Measurements from ENCODE around the gene TBC1D14. TPM values are rescaled to one million over a fixed set of nuclear protein-coding genes. Genes with fewer than 3 reads are reported as not detected.

The TBC1D14 gene
- total and polyA plus RNA-seq, 2 of the 4 experiments (the other 2 are of a cell fraction) = 31.7 to 40.7 TPM

GRCh38 chr4:7015383-7016035, 105.9 kb downstream of the TBC1D14 start:
- no peak for ATAC-seq (ENCODE audit: low read depth)
- no peak overlapping the region for H2BK20ac ChIP-seq (ENCODE audit: low read depth, low read length)
- H3K36me3 ChIP-seq (ENCODE audit: control insufficient read depth, insufficient read depth, low read length) = peaks cover 52% of the 10 kb centered on the region
- no peaks in the 10 kb centered on the region for H4K20me1 ChIP-seq (ENCODE audit: insufficient read depth, low read length)
- intact Hi-C loops (cut with micrococcal nuclease) (no loop called here), dilution Hi-C loops (cut with HindIII; ENCODE audit: low sequenced_read_pairs, unreplicated experiment) (no loop called here), in situ Hi-C loops (cut with MboI; ENCODE audit: low sequenced_read_pairs) (no loop called here)
- no peak overlapping the region for H4K5ac ChIP-seq (ENCODE audit: low read depth, low read length)
- H2BK5ac ChIP-seq (ENCODE audit: low read depth, low read length, poor library complexity, severe bottlenecking) = no peak overlapping the region
- H3K27me3 ChIP-seq (ENCODE audit: control insufficient read depth, insufficient read depth, low read length) = no peaks in the 10 kb centered on the region
- ChIA-PET CTCF (no interaction called here), POLR2A (ENCODE audit: unreplicated experiment) (no interaction called here)
- no peak overlapping the region for H3K4me2 ChIP-seq (ENCODE audit: low read depth, low read length)
- no peak for DNase-seq
- H2AK9ac ChIP-seq (replicated peaks; ENCODE audit: low read depth, low read length, poor library complexity) = no peak overlapping the region
- peaks cover 15% of the 10 kb centered on the region for H3K9me1 ChIP-seq (ENCODE audit: insufficient read depth, low read length)
- no peak overlapping the region for H3K4me3 ChIP-seq (ENCODE audit: insufficient read depth, low read depth, low read length)
- H3K14ac ChIP-seq (replicated peaks; ENCODE audit: low read depth, low read length) = no peak overlapping the region
- no peak overlapping the region for H3K23ac ChIP-seq (ENCODE audit: low read depth, low read length)
- H2BK15ac ChIP-seq (ENCODE audit: low read depth, low read length) = no peak overlapping the region
- no peak overlapping the region for H3K18ac ChIP-seq (ENCODE audit: low read depth, low read length)
- H4K91ac ChIP-seq (ENCODE audit: insufficient read depth, low read depth, low read length) = no peak overlapping the region
- no peak overlapping the region for H3K56ac ChIP-seq (ENCODE audit: extremely low read depth, insufficient read depth, low read length)
- no peaks in the 10 kb centered on the region for H3K9me3 ChIP-seq (ENCODE audit: control insufficient read depth, insufficient read depth, low read length)
- no peak overlapping the region for H3K4ac ChIP-seq (ENCODE audit: low read depth, low read length)
- no peak overlapping the region for H2AFZ ChIP-seq (replicated peaks; ENCODE audit: low read length, poor library complexity)
- no peak for TF ChIP-seq POLR2A (IDR thresholded peaks at IDR 0.05; ENCODE audit: low read depth, low read length)
- no peak for TF ChIP-seq MAFK (IDR thresholded peaks at IDR 0.05; ENCODE audit: low read depth, low read length)
- no peak for TF ChIP-seq NFE2L2 (IDR thresholded peaks at IDR 0.05; ENCODE audit: low read depth, low read length)
- no peak for TF ChIP-seq MXI1 (IDR thresholded peaks at IDR 0.05; ENCODE audit: borderline replicate concordance, low read depth, low read length)
- TF ChIP-seq, protein P1, sequence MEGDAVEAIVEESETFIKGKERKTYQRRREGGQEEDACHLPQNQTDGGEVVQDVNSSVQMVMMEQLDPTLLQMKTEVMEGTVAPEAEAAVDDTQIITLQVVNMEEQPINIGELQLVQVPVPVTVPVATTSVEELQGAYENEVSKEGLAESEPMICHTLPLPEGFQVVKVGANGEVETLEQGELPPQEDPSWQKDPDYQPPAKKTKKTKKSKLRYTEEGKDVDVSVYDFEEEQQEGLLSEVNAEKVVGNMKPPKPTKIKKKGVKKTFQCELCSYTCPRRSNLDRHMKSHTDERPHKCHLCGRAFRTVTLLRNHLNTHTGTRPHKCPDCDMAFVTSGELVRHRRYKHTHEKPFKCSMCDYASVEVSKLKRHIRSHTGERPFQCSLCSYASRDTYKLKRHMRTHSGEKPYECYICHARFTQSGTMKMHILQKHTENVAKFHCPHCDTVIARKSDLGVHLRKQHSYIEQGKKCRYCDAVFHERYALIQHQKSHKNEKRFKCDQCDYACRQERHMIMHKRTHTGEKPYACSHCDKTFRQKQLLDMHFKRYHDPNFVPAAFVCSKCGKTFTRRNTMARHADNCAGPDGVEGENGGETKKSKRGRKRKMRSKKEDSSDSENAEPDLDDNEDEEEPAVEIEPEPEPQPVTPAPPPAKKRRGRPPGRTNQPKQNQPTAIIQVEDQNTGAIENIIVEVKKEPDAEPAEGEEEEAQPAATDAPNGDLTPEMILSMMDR (conservative IDR thresholded peaks at IDR 0.05; ENCODE audit: low read depth, low read length) = no peak
- TF ChIP-seq SMC3 (IDR thresholded peaks at IDR 0.05; ENCODE audit: low read depth, low read length) = no peak
- no peak for TF ChIP-seq BHLHE40 (IDR thresholded peaks at IDR 0.05; ENCODE audit: low read depth, low read length)
- TF ChIP-seq FOS (IDR thresholded peaks at IDR 0.05; ENCODE audit: low read depth, low read length) = no peak
- TF ChIP-seq MAZ (IDR thresholded peaks at IDR 0.05; ENCODE audit: borderline replicate concordance, low read depth, low read length) = no peak
- no peak for TF ChIP-seq RCOR1 (IDR thresholded peaks at IDR 0.05; ENCODE audit: insufficient replicate concordance, low read length)
- no peak for TF ChIP-seq RAD21 (IDR thresholded peaks at IDR 0.05; ENCODE audit: low read length)
- TF ChIP-seq ELK1 (IDR thresholded peaks at IDR 0.05; ENCODE audit: borderline replicate concordance, low read depth, low read length) = no peak
- TF ChIP-seq CEBPB (IDR thresholded peaks at IDR 0.05; ENCODE audit: low read depth, low read length) = no peak
- TF ChIP-seq CHD1 (IDR thresholded peaks at IDR 0.05; ENCODE audit: low read depth, low read length) = no peak
- TF ChIP-seq, protein P2, sequence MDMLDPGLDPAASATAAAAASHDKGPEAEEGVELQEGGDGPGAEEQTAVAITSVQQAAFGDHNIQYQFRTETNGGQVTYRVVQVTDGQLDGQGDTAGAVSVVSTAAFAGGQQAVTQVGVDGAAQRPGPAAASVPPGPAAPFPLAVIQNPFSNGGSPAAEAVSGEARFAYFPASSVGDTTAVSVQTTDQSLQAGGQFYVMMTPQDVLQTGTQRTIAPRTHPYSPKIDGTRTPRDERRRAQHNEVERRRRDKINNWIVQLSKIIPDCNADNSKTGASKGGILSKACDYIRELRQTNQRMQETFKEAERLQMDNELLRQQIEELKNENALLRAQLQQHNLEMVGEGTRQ (IDR thresholded peaks at IDR 0.05; ENCODE audit: low read depth, low read length) = no peak
- TF ChIP-seq RFX5 (IDR thresholded peaks at IDR 0.05; ENCODE audit: low read depth, low read length) = no peak
- peaks cover 11 to 34% of the 10 kb centered on the region in 2 experiments for H3K79me1 ChIP-seq (ENCODE audit: low read depth in 1 of 2, low read length in 2 of 2)
- 98% methylated on average over 7 of the region's 12 CpGs; no CpG with 5 or more reads in 1 of the 2 experiments for WGBS, 2 experiments (ENCODE audit: extremely low coverage in 2 of 2, insufficient read length in 1 of 2)
- H3K9ac ChIP-seq (ENCODE audit: low read depth, low read length) = no peak overlapping the region
- no peak overlapping the region for H2BK120ac ChIP-seq (ENCODE audit: low read depth, low read length)
- no peak overlapping the region for H2AK5ac ChIP-seq (ENCODE audit: low read depth, low read length)
- no peak overlapping the region for H3K27ac ChIP-seq (ENCODE audit: insufficient read depth, low read length)
- no TSS peak for BruUV-seq (replicated peaks)
- no peaks in the 10 kb centered on the region for H3K4me1 ChIP-seq (ENCODE audit: control insufficient read depth, insufficient read depth, low read length)
- no peak overlapping the region for H4K8ac ChIP-seq (ENCODE audit: low read depth in 2 of 2, low read length in 2 of 2)
